Measurements from ENCODE around the gene GRID1. TPM values are rescaled to one million over a fixed set of nuclear protein-coding genes. Genes with fewer than 3 reads are reported as not detected.

GRID1 gene
- total RNA-seq, 1 donor from 2014 or later = 1.4 TPM

- TF ChIP-seq CTCF (IDR thresholded peaks at IDR 0.05) = no peak
- no peak for DNase-seq (ENCODE audit: low spot score in 2 of 2)
- Histone ChIP-seq H3K27ac (no peak overlapping the region), H3K4me3 (no peak overlapping the region), H3K4me1 (no peaks in the 10 kb centered on the region), H3K9me3 (no peaks in the 10 kb centered on the region), H3K27me3 (no peaks in the 10 kb centered on the region), H3K36me3 (no peaks in the 10 kb centered on the region)
- intact Hi-C loops (cut with DNase I) = no loop called here
Observed at GRCh38 chr10:85788570-85788969, 578.0 kb downstream of the GRID1 start.

GRCh38 chr10:85787881-85788280, 578.7 kb downstream of the GRID1 start:
- no peaks in the 10 kb centered on the region for H3K4me1 ChIP-seq
- intact Hi-C loops (cut with DNase I) = no loop called here
- H3K36me3 ChIP-seq = no peaks in the 10 kb centered on the region
- no peak overlapping the region for H3K4me3 ChIP-seq
- no peak for DNase-seq (ENCODE audit: low spot score in 2 of 2)
- H3K9me3 ChIP-seq = no peaks in the 10 kb centered on the region
- H3K27me3 ChIP-seq = no peaks in the 10 kb centered on the region
- H3K27ac ChIP-seq = no peak overlapping the region
- TF ChIP-seq CTCF (IDR thresholded peaks at IDR 0.05) = no peak

- no peak for DNase-seq (ENCODE audit: low spot score in 2 of 2)
Observed at GRCh38 chr10:85787393-85787792, 579.2 kb downstream of the GRID1 start.

GRCh38 chr10:85786401-85786899, 580.1 kb downstream of the GRID1 start:
- H3K27me3 ChIP-seq = no peaks in the 10 kb centered on the region
- no peaks in the 10 kb centered on the region for H3K36me3 ChIP-seq
- H3K9me3 ChIP-seq = no peaks in the 10 kb centered on the region
- no peak for TF ChIP-seq CTCF (IDR thresholded peaks at IDR 0.05)
- no peak for DNase-seq (ENCODE audit: low spot score in 2 of 2)
- intact Hi-C loops (cut with DNase I) = no loop called here
- H3K4me1 ChIP-seq = no peaks in the 10 kb centered on the region
- H3K4me3 ChIP-seq = no peak overlapping the region
- H3K27ac ChIP-seq = no peak overlapping the region

More at GRCh38 chr10:85787393-85787792, 579.2 kb downstream of the GRID1 start:
- no peaks in the 10 kb centered on the region for H3K9me3 ChIP-seq
- H3K36me3 ChIP-seq = no peaks in the 10 kb centered on the region
- H3K4me1 ChIP-seq = no peaks in the 10 kb centered on the region
- no peaks in the 10 kb centered on the region for H3K27me3 ChIP-seq
- intact Hi-C loops (cut with DNase I) = no loop called here
- TF ChIP-seq CTCF (IDR thresholded peaks at IDR 0.05) = no peak
- no peak overlapping the region for H3K4me3 ChIP-seq
- H3K27ac ChIP-seq = no peak overlapping the region

GRCh38 chr10:85784792-85785191, 581.8 kb downstream of the GRID1 start:
- TF ChIP-seq CTCF (IDR thresholded peaks at IDR 0.05) = no peak
- Histone ChIP-seq H3K4me3 (no peak overlapping the region), H3K4me1 (no peaks in the 10 kb centered on the region), H3K27ac (no peak overlapping the region), H3K36me3 (no peaks in the 10 kb centered on the region), H3K9me3 (no peaks in the 10 kb centered on the region), H3K27me3 (no peaks in the 10 kb centered on the region)
- intact Hi-C loops (cut with DNase I) = no loop called here
- DNase-seq (ENCODE audit: low spot score in 2 of 2) = no peak

- no peaks in the 10 kb centered on the region for H3K9me3 ChIP-seq
- H3K36me3 ChIP-seq = no peaks in the 10 kb centered on the region
- no peaks in the 10 kb centered on the region for H3K27me3 ChIP-seq
- no peak for TF ChIP-seq CTCF (IDR thresholded peaks at IDR 0.05)
- no peak overlapping the region for H3K27ac ChIP-seq
- intact Hi-C loops (cut with DNase I) = no loop called here
- no peak for DNase-seq (ENCODE audit: low spot score in 2 of 2)
- H3K4me3 ChIP-seq = no peak overlapping the region
- H3K4me1 ChIP-seq = no peaks in the 10 kb centered on the region
Observed at GRCh38 chr10:85781404-85781803, 585.2 kb downstream of the GRID1 start.
